ENCODE results near the gene SLIT3.

The SLIT3 gene

DNA sequence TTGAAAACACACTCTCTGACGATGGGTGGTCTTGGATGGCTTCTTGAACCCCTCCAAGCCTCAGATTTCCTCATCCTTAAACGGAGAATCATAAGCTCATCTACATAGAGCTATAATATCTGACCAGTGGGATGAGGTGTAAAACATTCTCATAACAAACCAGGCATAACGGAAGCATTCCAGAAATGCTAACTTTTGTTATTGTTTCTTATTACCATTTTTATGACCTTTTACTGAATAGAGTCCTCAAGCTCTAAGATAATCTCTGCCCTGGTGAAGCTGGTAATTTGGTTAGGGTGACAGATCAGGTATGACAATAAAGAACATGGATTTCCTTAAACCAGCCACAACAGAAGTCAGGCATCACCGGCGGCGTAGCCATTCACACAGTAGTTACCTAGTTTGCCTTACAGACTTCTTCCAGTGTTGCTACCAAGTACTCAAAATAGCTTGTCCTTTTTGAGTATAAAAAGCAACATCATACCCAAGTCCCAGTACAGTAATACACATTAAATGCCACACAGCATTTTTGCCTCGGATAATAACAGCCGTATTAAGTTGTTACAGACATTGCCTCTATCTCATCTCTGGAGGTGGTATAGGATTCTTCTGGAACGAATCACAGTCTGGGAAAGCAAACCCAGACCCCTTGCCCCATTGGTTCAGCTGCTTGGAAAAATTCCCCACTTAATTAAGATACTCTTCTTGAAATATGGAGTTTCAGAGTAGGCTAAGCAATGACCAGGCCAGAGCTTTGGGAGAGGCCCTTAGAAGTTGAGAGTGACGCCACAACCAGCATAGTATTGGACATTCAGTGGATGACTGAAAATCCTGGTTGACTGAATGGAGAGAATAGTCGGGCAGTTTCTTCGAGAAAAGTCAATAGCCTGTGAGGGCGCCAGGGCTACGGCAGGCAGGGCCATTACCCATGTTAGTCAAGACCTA is 252.5 kb downstream of the SLIT3 start:
- TF ChIP-seq, protein P1, sequence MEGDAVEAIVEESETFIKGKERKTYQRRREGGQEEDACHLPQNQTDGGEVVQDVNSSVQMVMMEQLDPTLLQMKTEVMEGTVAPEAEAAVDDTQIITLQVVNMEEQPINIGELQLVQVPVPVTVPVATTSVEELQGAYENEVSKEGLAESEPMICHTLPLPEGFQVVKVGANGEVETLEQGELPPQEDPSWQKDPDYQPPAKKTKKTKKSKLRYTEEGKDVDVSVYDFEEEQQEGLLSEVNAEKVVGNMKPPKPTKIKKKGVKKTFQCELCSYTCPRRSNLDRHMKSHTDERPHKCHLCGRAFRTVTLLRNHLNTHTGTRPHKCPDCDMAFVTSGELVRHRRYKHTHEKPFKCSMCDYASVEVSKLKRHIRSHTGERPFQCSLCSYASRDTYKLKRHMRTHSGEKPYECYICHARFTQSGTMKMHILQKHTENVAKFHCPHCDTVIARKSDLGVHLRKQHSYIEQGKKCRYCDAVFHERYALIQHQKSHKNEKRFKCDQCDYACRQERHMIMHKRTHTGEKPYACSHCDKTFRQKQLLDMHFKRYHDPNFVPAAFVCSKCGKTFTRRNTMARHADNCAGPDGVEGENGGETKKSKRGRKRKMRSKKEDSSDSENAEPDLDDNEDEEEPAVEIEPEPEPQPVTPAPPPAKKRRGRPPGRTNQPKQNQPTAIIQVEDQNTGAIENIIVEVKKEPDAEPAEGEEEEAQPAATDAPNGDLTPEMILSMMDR (IDR thresholded peaks at IDR 0.05; ENCODE audit: control insufficient read depth, extremely low read depth, insufficient read depth): no peak
- H3K4me3 ChIP-seq (ENCODE audit: low read depth, low read length): no peak overlapping the region
- DNase-seq (ENCODE audit: low read depth): no peak

DNA sequence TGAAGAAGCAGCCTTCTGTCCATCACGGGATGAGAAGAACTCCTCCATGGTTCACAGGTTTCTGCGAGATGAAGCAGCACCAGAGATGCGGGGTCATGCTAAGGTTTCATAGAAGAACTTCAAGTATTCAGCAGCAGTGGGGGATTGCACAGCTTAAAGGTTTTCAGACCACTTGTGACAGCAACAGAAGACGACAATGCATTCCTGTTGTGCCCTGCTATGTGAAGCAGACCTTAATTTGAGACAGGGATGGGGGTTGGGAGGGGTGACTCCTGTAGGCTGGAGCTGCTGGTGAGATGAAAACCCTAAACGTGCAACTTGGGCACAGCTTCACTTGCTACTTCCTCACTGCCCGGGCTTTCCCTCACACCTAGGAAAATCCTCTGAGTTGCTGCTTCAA is 256.0 kb downstream of the SLIT3 start:
- H3K4me3 ChIP-seq (ENCODE audit: low read depth, low read length): no peak overlapping the region
- DNase-seq (ENCODE audit: low read depth): no peak
- TF ChIP-seq, protein P1 (IDR thresholded peaks at IDR 0.05; ENCODE audit: control insufficient read depth, extremely low read depth, insufficient read depth): no peak

DNA sequence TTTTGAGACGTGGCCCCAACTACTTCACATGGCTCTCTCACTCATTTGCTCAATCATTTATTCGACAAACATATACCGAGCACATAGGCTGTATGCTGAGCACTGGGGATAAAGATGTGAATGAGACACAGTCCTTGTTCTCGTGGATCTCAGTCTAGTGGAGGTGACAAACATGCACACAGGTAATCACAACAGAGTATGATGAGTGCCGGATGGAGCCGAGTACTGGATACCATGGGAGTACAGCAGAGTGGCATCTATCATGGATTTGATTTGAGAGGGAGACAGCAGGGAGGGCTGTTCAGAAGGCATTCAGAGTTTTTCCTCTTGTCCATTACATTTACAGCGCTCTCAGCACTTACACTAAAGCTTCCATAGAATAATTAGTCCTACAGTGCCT is 259.8 kb downstream of the SLIT3 start:
- TF ChIP-seq, protein P1 (IDR thresholded peaks at IDR 0.05; ENCODE audit: control insufficient read depth, extremely low read depth, insufficient read depth): no peak
- H3K4me3 ChIP-seq (ENCODE audit: low read depth, low read length): no peak overlapping the region
- no peak for DNase-seq (ENCODE audit: low read depth)

DNA sequence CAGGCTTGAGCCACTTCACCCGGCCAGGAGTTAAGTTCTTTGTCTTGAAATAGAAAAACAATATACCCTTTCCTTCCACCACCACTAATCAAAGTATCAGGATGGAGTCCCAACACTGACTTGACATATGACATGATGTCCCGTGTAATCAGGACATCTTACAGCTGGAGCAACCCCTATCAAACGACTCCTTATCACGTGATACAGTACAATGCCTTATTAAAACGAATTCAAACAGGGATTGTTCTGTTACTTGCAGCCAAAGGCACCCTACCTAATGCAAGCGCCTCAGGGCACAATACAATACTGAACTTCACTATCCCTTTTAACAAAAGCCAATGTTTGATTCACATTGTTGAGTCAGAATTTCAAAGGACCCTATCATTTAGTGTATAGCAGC is 261.3 kb downstream of the SLIT3 start:
- no peak overlapping the region for H3K4me3 ChIP-seq (ENCODE audit: low read depth, low read length)
- no peak for DNase-seq (ENCODE audit: low read depth)
- TF ChIP-seq, protein P1 (IDR thresholded peaks at IDR 0.05; ENCODE audit: control insufficient read depth, extremely low read depth, insufficient read depth): no peak

DNA sequence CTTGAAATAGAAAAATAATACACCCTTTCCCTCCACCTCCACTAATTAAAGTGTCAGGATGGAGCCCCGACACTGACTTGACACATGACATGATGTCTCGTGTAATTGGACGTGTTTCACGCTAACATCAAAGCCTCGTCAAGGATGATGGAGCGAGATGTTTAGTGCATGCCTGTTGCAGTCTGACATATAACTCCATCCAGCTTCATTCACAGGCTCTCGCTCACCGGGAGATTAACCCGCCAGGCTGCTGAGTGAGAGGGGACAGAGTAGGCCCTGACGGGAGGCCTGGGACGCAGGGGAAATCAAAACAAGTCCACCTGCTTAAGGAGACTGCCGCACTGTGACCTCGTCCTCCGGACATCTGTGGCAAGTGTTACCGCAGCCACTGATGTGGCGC is 263.5 kb downstream of the SLIT3 start:
- TF ChIP-seq, protein P1 (IDR thresholded peaks at IDR 0.05; ENCODE audit: control insufficient read depth, extremely low read depth, insufficient read depth): no peak
- H3K4me3 ChIP-seq (ENCODE audit: low read depth, low read length): no peak overlapping the region
- DNase-seq (ENCODE audit: low read depth): no peak

DNA sequence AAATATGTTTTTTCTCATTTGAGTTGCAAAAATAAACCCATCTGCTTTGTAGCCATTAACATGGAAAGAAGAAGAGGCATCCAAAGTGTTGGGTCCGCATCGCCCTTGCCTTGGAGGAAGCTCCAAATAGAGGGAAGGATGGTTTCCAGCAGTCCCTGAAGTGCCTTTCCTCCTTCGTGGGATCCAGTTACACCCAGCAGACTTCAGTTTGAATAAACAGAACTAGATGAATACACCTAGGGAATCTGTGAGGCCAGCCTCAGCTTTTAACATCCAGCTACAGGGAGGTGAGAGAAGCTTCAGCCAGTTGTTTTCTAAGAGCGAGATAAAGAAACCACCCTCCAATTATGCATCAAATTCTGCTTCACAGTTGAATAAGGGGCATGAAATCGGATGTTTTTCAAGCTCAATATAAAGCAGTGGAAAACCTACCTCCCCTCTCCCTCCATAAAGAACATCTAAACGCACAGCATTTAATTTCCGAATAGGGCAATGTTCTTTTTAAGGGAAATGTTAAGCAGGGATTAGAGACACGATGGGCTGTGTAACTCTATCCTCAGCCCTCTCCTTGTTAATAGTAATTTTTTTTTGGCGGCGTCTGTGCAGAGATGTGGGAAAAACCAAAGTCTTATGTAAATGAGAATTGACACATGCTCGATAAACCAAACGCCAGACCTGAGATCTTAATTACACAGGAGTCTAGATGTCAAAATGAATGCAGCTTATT is 264.7 kb downstream of the SLIT3 start:
- TF ChIP-seq, protein P1 (IDR thresholded peaks at IDR 0.05; ENCODE audit: control insufficient read depth, extremely low read depth, insufficient read depth): no peak
- no peak for DNase-seq (ENCODE audit: low read depth)
- no peak overlapping the region for H3K4me3 ChIP-seq (ENCODE audit: low read depth, low read length)
